Measurements from ENCODE around the gene TCAP. TPM values are rescaled to one million over a fixed set of nuclear protein-coding genes. Genes with fewer than 3 reads are reported as not detected.

The TCAP gene
- polyA plus RNA-seq, 1 of the 3 experiments (the other 2 are of a cell fraction), result 0.43 TPM

GRCh38 chr17:39687546-39688474, 22.7 kb downstream of the TCAP start, which contains the start of gene PGAP3 (continued):
- TF ChIP-seq REST (IDR thresholded peaks at IDR 0.05; ENCODE audit: low read depth, low read length), result 0 out of 2 replicates have a peak, but pooled peaks have one; percentile 5
- no peak for TF ChIP-seq RXRA (IDR thresholded peaks at IDR 0.05; ENCODE audit: borderline replicate concordance, low read depth)
- TF ChIP-seq USF2 (IDR thresholded peaks at IDR 0.05; ENCODE audit: borderline replicate concordance, low read depth, low read length), result no peak
- TF ChIP-seq POLR2AphosphoS5 (IDR thresholded peaks at IDR 0.05; ENCODE audit: low read depth, low read length), result peak; percentile 72
- no peak for TF ChIP-seq EZH2phosphoT487 (IDR thresholded peaks at IDR 0.05; ENCODE audit: borderline replicate concordance, low read depth)
- no peak for TF ChIP-seq IRF3 (IDR thresholded peaks at IDR 0.05; ENCODE audit: low read depth, low read length)
- no peak for TF ChIP-seq USF1 (IDR thresholded peaks at IDR 0.05; ENCODE audit: borderline replicate concordance, low read depth)
- no peak for TF ChIP-seq MEF2A (IDR thresholded peaks at IDR 0.05; ENCODE audit: borderline replicate concordance, low read depth)
- TF ChIP-seq MAX (IDR thresholded peaks at IDR 0.05; ENCODE audit: low read depth), result peak; percentile 26; the same call in 1 of the 2 replicates
- no peak for TF ChIP-seq RFX5 (IDR thresholded peaks at IDR 0.05; ENCODE audit: low read length)
- TF ChIP-seq CTCF (IDR thresholded peaks at IDR 0.05), result peak; percentile 16; the same call in 1 of the 2 replicates
- TF ChIP-seq TAF1 (IDR thresholded peaks at IDR 0.05; ENCODE audit: borderline replicate concordance, low read depth, low read length), result peak; percentile 68
- no peak for TF ChIP-seq ZBTB33 (IDR thresholded peaks at IDR 0.05; ENCODE audit: borderline replicate concordance, low read depth)
- peak; percentile 89 for TF ChIP-seq ELF1 (IDR thresholded peaks at IDR 0.05)
- TF ChIP-seq JUND (IDR thresholded peaks at IDR 0.05), result no peak
- TF ChIP-seq SIN3A (IDR thresholded peaks at IDR 0.05; ENCODE audit: borderline replicate concordance, low read depth, low read length), result peak; percentile 34; the same call in 1 of the 2 replicates
- TF ChIP-seq SMC3 (IDR thresholded peaks at IDR 0.05; ENCODE audit: low read depth, low read length), result no peak
- TF ChIP-seq TCF12 (IDR thresholded peaks at IDR 0.05), result 0 out of 2 replicates have a peak, but pooled peaks have one; percentile 4

Data from SK-N-SH (cell line).